HepG2 (cell line): Measurements from ENCODE around the gene NKX1-1. TPM values are rescaled to one million over a fixed set of nuclear protein-coding genes. Genes with fewer than 3 reads are reported as not detected.

Source experiments
- ATAC-seq: fragments of 200-7000 bp; cut with Tn5 transposase; 3 replicates; pipeline ENCODE4 v1.9.1; 2020; ENCODE audit warnings: mild to moderate bottlenecking, moderate library complexity
- BruUV-seq: library from RNA; stranded (reverse); fragments of 400-500 nt; replicated peaks from 2 replicates; lab custom pipeline; 2021; lab: Mats Ljungman, UMichigan
- CTCF ChIA-PET: fragments of 300-600 bp; formaldehyde crosslinking; extraction: SDS; loops from one replicate; lab custom pipeline; 2021; ENCODE audit warnings: low total read pairs, inconsistent platforms, low intra/inter-chr PET ratio; lab: Yijun Ruan, JAX
- POLR2A ChIA-PET: fragments of 350-600 bp; sonication (Branson Sonifier 250); formaldehyde crosslinking; loops from one replicate; lab custom pipeline; 2020; ENCODE audit warnings: antibody characterized with exemption, inconsistent platforms; lab: Yijun Ruan, JAX
- DNase-seq: peaks from one replicate; pipeline ENCODE4 v3.0.0-alpha.2; 2015; ENCODE audit warnings: low spot score
- FAIRE-seq: peaks from 3 replicates; lab custom pipeline; 2011; peaks lifted over from hg19 to GRCh38; lab: Jason Lieb, UNC
- H2AFZ ChIP-seq: one replicate; pipeline ENCODE4 v1.6.1; 2011; ENCODE audit warnings: low read length, inconsistent platforms
- H3K27ac ChIP-seq: fragments of 300-600 bp; 3 replicates; pipeline ENCODE4 v1.8.0; 2011; ENCODE audit warnings: mixed run types, mild to moderate bottlenecking, mixed read lengths, low read length, inconsistent platforms; ENCODE audit not compliant: insufficient read depth; ENCODE audit errors: extremely low read length
- H3K27me3 ChIP-seq, 2 experiments: fragments of 200-600 bp in 1 of 2; 2 replicates in 1 of 2; 3 replicates in 1 of 2; pipeline versions ENCODE4 v1.6.0 to v1.8.0; 2011; ENCODE audit warnings: low read length in 2 of 2, mild to moderate bottlenecking in 2 of 2, moderate library complexity in 2 of 2, inconsistent platforms in 1 of 2; ENCODE audit not compliant: insufficient read depth in 2 of 2, control insufficient read depth in 1 of 2
- H3K36me3 ChIP-seq, 2 experiments: fragments of 200-600 bp in 1 of 2; replicated peaks in 1 of 2; 2 replicates in 1 of 2; 3 replicates in 1 of 2; pipeline versions ENCODE4 v1.5.1 to v1.8.0; 2011; ENCODE audit warnings: low read length in 2 of 2, inconsistent platforms in 1 of 2; ENCODE audit not compliant: insufficient read depth in 2 of 2, control insufficient read depth in 1 of 2
- H3K4me1 ChIP-seq: 2 replicates; pipeline ENCODE4 v1.5.1; 2012; ENCODE audit warnings: low read length, inconsistent platforms; ENCODE audit not compliant: insufficient read depth
- H3K4me2 ChIP-seq: 2 replicates; pipeline ENCODE4 v1.6.0; 2011; ENCODE audit warnings: low read depth, low read length, inconsistent platforms
- H3K4me3 ChIP-seq, 3 experiments: fragments of 200-600 bp in 1 of 3; sonication (generic), shearing (Covaris generic) in 1 of 3; replicated peaks in 1 of 3; 2 replicates each; pipeline ENCODE4 v1.5.1; 2011 to 2016; ENCODE audit warnings: low read length in 3 of 3, inconsistent platforms in 2 of 3, low read depth in 2 of 3, mild to moderate bottlenecking in 2 of 3, control low read depth in 1 of 3, mixed read lengths in 1 of 3; ENCODE audit not compliant: insufficient read depth in 1 of 3
- H3K79me2 ChIP-seq: one replicate; pipeline ENCODE4 v1.6.1; 2011; ENCODE audit warnings: low read length, inconsistent platforms; ENCODE audit not compliant: insufficient read depth
- H3K9ac ChIP-seq: 2 replicates; pipeline ENCODE4 v1.6.0; 2011; ENCODE audit warnings: mild to moderate bottlenecking, low read depth, low read length, inconsistent platforms; ENCODE audit not compliant: insufficient read depth
- H3K9me3 ChIP-seq: 2 replicates; pipeline ENCODE4 v1.5.1; 2012; ENCODE audit warnings: mild to moderate bottlenecking, low read length
- H4K20me1 ChIP-seq: 2 replicates; pipeline ENCODE4 v1.6.0; 2011; ENCODE audit warnings: inconsistent platforms, mild to moderate bottlenecking, low read length, moderate library complexity; ENCODE audit not compliant: insufficient read depth
- ARNTL ChIP-seq: sonication (generic); formaldehyde crosslinking; IDR thresholded peaks from 2 replicates; pipeline ENCODE4 v1.4.0; 2020; ENCODE audit warnings: mild to moderate bottlenecking, missing genetic modification reagents
- ASH2L ChIP-seq: fragments of 300-600, 200-600 bp; sonication (generic); IDR thresholded peaks from 2 replicates; pipeline ENCODE4 v1.7.0; 2017; ENCODE audit warnings: low read depth, mild to moderate bottlenecking, moderate library complexity, mixed read lengths, low read length; ENCODE audit not compliant: insufficient read length
- ETV6 ChIP-seq: sonication (generic); formaldehyde crosslinking; conservative IDR thresholded peaks from 2 replicates; pipeline ENCODE4 v1.4.0; 2020; ENCODE audit warnings: missing genetic modification reagents
- ZBTB2 ChIP-seq: sonication (generic); formaldehyde crosslinking; IDR thresholded peaks from 2 replicates; pipeline ENCODE4 v1.8.0; 2022; ENCODE audit warnings: low read depth, missing genetic modification reagents
- ZNF180 ChIP-seq: sonication (generic); formaldehyde crosslinking; IDR thresholded peaks from 2 replicates; pipeline ENCODE4 v1.4.0; 2020; ENCODE audit warnings: low read depth, missing genetic modification reagents, borderline replicate concordance
- ZNF747 ChIP-seq: sonication (generic); formaldehyde crosslinking; IDR thresholded peaks from 2 replicates; pipeline ENCODE4 v1.8.1; 2023; ENCODE audit warnings: missing genetic modification reagents, mild to moderate bottlenecking, borderline replicate concordance
- WGBS: methylation state at CpG from one replicate; pipeline ENCODE4 v1.1.6; 2017; ENCODE audit warnings: low lambda C conversion rate; 5-methylcytosine and 5-hydroxymethylcytosine counted together
- in situ Hi-C: cut with HindIII; loops from 2 replicates; pipeline ENCODE4 v1.10.0; 2017; ENCODE audit warnings: low pct_unique_long_range_greater_than_20kb; ENCODE audit not compliant: extremely low pct_ligation_motif_present
- intact Hi-C: fragments of 100-400 bp; cut with micrococcal nuclease; formaldehyde crosslinking; loops from one replicate; pipeline ENCODE4 v1.10.0; 2022; ENCODE audit not compliant: unreplicated experiment
- polyA plus RNA-seq, 8 experiments: library from polyadenylated mRNA; depleted of rRNA in 3 of 8; stranded (reverse) in 7 of 8; unstranded in 1 of 8; fragments of >200 nt; fragmentation: Illumina TruSeq in 4 of 8; extraction: Trizol in 4 of 8; gene quantifications; 2 replicates each; pipeline versions ENCODE4 v1.2.1 to v1.2.3, GENCODE V29; 2011 to 2016; ENCODE audit warnings: low read depth in 4 of 8, missing spikeins in 1 of 8, mixed read lengths in 1 of 8; ENCODE audit not compliant: insufficient read depth in 1 of 8
- total RNA-seq, 5 experiments: library from RNA; depleted of rRNA; stranded (reverse); fragments of >200 nt; fragmentation: Illumina TruSeq; extraction: Trizol; gene quantifications; 2 replicates each; pipeline ENCODE4 v1.2.3, GENCODE V29; 2016; ENCODE audit warnings: low read depth in 1 of 5

The NKX1-1 gene
- total and polyA plus RNA-seq, 2 of the 13 experiments (the other 11 are each of a cell fraction or from before 2014, with no cell fraction given): not detected

GRCh38 chr4:1448589-1449420, 42.6 kb upstream of the NKX1-1 start (continued):
- TF ChIP-seq ZBTB2 (CRISPR knock-in tag): no peak
- TF ChIP-seq ARNTL: no peak
- TF ChIP-seq ZNF747: no peak
- TF ChIP-seq ZNF180 (CRISPR knock-in tag): no peak
- TF ChIP-seq, all 625 proteins: peak for 0

- 25% methylated on average over 9 of the region's 18 CpGs for WGBS
- in situ Hi-C loops (no loop called here), intact Hi-C loops (no loop called here)
- Histone ChIP-seq H3K9ac (no peak overlapping the region), H4K20me1 (no peaks in the 10 kb centered on the region), H3K4me1 (no peaks in the 10 kb centered on the region), H3K4me3 (no peak overlapping the region), H3K27ac (no peak overlapping the region), H3K9me3 (peaks cover 5% of the 10 kb centered on the region; the same call in 1 of the 2 replicates), H2AFZ (no peak overlapping the region), H3K36me3 (no peaks in the 10 kb centered on the region), H3K4me2 (no peak overlapping the region), H3K27me3 (peaks cover 2 to 55% of the 10 kb centered on the region in 2 experiments; a peak in 4 of 5 replicates), H3K79me2 (no peaks in the 10 kb centered on the region)
- FAIRE-seq (no peak), ATAC-seq (no peak), DNase-seq (no peak)
- no TSS peak for BruUV-seq
- ChIA-PET CTCF (no interaction called here), POLR2A (no interaction called here)
- peak; percentile 100 for TF ChIP-seq ASH2L
- TF ChIP-seq ETV6: no peak
Measured at GRCh38 chr4:1447676-1448588, 41.7 kb upstream of the NKX1-1 start.
